ENCODE measurements around the gene PDPR.
"Not testable (repeated sequence)": the region's sequence is repeated elsewhere in the genome, so short reads cannot be mapped to it uniquely, and the experiment has no call there.

PDPR gene

GRCh38 chr16:70113982-70114826 lies at the start of gene PDPR:
Gene PDPR (plus strand): TSS chr16:70114332. CDS start chr16:70120493, 6,161 bp downstream.
- DNase-seq = peak; percentile 97

GRCh38 chr16:70064841-70065370 lies 49.2 kb upstream of the PDPR start:
- DNase-seq = peak; percentile 73 to 82

GRCh38 chr16:70065376-70065745 lies 48.8 kb upstream of the PDPR start:
- DNase-seq = not testable (repeated sequence)

- DNase-seq = peak; percentile 91 to 95
These were observed 48.1 kb upstream of the PDPR start for GRCh38 chr16:70065746-70066658.

GRCh38 chr16:70066751-70067150 lies 47.4 kb upstream of the PDPR start:
- not testable (repeated sequence) for DNase-seq

GRCh38 chr16:70079081-70079480 lies 35.1 kb upstream of the PDPR start:
- not testable (repeated sequence) for DNase-seq

GRCh38 chr16:70081219-70081618 lies 32.9 kb upstream of the PDPR start:
- DNase-seq = not testable (repeated sequence)

GRCh38 chr16:70083931-70084330 lies 30.2 kb upstream of the PDPR start:
- not testable (repeated sequence) for DNase-seq

- DNase-seq = not testable (repeated sequence)
These were observed 26.0 kb upstream of the PDPR start for GRCh38 chr16:70088160-70088559.

GRCh38 chr16:70088877-70089276 lies 25.3 kb upstream of the PDPR start:
- not testable (repeated sequence) for DNase-seq

GRCh38 chr16:70089289-70089688 lies 24.8 kb upstream of the PDPR start:
- not testable (repeated sequence) for DNase-seq

GRCh38 chr16:70091104-70091503 lies 23.0 kb upstream of the PDPR start:
- DNase-seq = not testable (repeated sequence)

GRCh38 chr16:70094096-70094495 lies 20.0 kb upstream of the PDPR start:
- not testable (repeated sequence) for DNase-seq

GRCh38 chr16:70109583-70110279 lies 4.4 kb upstream of the PDPR start:
- not testable (repeated sequence) for DNase-seq

GRCh38 chr16:70112162-70112561 lies 2.0 kb upstream of the PDPR start:
- not testable (repeated sequence) for DNase-seq

- not testable (repeated sequence) for DNase-seq
These were observed 542 bp upstream of the PDPR start for GRCh38 chr16:70113599-70113981.

- DNase-seq = not testable (repeated sequence)
These were observed 4.2 kb downstream of the PDPR start for GRCh38 chr16:70118354-70118753.

GRCh38 chr16:70118776-70119175 lies 4.6 kb downstream of the PDPR start:
- DNase-seq = not testable (repeated sequence)

GRCh38 chr16:70120398-70120797 lies 6.3 kb downstream of the PDPR start:
- DNase-seq = not testable (repeated sequence)

GRCh38 chr16:70123822-70124221 lies 9.7 kb downstream of the PDPR start:
- DNase-seq = not testable (repeated sequence)

GRCh38 chr16:70126226-70126625 lies 12.1 kb downstream of the PDPR start:
- not testable (repeated sequence) for DNase-seq

- DNase-seq = not testable (repeated sequence)
These were observed 13.6 kb downstream of the PDPR start for GRCh38 chr16:70127706-70128105.
